Measurements from ENCODE around the gene CATSPER4.
A peak's percentile ranks its signal among the peaks of the same experiment; 100 is the strongest.

CATSPER4 gene

GRCh38 chr1:26164861-26165842 lies 25.2 kb upstream of the CATSPER4 start:
- DNase-seq: no peak

- no peak for DNase-seq
These were observed 23.6 kb upstream of the CATSPER4 start for GRCh38 chr1:26166719-26167281.

- DNase-seq: no peak
These were observed 21.8 kb upstream of the CATSPER4 start, which contains the start of gene C1orf232 for GRCh38 chr1:26168410-26169197. C1orf232 (minus strand) TSS chr1:26168963; CDS start chr1:26168499, 464 bp downstream.

- no peak for DNase-seq
These were observed 21.2 kb upstream of the CATSPER4 start for GRCh38 chr1:26169198-26169554.

GRCh38 chr1:26169669-26170471 lies 20.5 kb upstream of the CATSPER4 start, which contains the start of gene ZNF593:
ZNF593 (plus strand) TSS chr1:26169908; CDS start chr1:26169984, 76 bp downstream.
- peak; percentile 96 for DNase-seq

- DNase-seq: no peak
These were observed 20.0 kb upstream of the CATSPER4 start for GRCh38 chr1:26170472-26170821.

- DNase-seq: no peak
These were observed 19.0 kb upstream of the CATSPER4 start, which contains the start of gene ZNF593OS for GRCh38 chr1:26171084-26172072. ZNF593OS (minus strand) TSS chr1:26171832; CDS start chr1:26171661, 171 bp downstream.

GRCh38 chr1:26175346-26175745 lies 15.1 kb upstream of the CATSPER4 start:
- no peak for DNase-seq

- DNase-seq: no peak
These were observed 13.2 kb upstream of the CATSPER4 start, which contains the start of gene CNKSR1 for GRCh38 chr1:26177182-26177684. CNKSR1 (plus strand) TSS chr1:26177491; CDS start chr1:26177548, 57 bp downstream.

- no peak for DNase-seq
These were observed 10.3 kb upstream of the CATSPER4 start for GRCh38 chr1:26180010-26180506.

- DNase-seq: no peak
These were observed 8.6 kb upstream of the CATSPER4 start for GRCh38 chr1:26181586-26182382.

GRCh38 chr1:26182383-26182696 lies 8.1 kb upstream of the CATSPER4 start:
- no peak for DNase-seq

GRCh38 chr1:26184086-26184485 lies 6.3 kb upstream of the CATSPER4 start:
- DNase-seq: no peak

- DNase-seq: no peak
These were observed 5.5 kb upstream of the CATSPER4 start for GRCh38 chr1:26184883-26185282.

- no peak for DNase-seq
These were observed 2.5 kb upstream of the CATSPER4 start for GRCh38 chr1:26187882-26188281.

- DNase-seq: no peak
These were observed 1.9 kb upstream of the CATSPER4 start for GRCh38 chr1:26188477-26188876.

- DNase-seq: no peak
These were observed 1.1 kb upstream of the CATSPER4 start for GRCh38 chr1:26189331-26189730.

GRCh38 chr1:26189751-26190275 lies 589 bp upstream of the CATSPER4 start:
- DNase-seq: no peak

GRCh38 chr1:26191739-26192138 lies 1.3 kb downstream of the CATSPER4 start:
- no peak for DNase-seq

- DNase-seq: no peak
These were observed 5.4 kb downstream of the CATSPER4 start for GRCh38 chr1:26195805-26196204.

All from suppressor macrophage treated with lipopolysaccharide for 4 hours (primary cell).